Measurements from ENCODE around the gene KCND2.
"Not testable (repeated sequence)": the region's sequence is repeated elsewhere in the genome, so short reads cannot be mapped to it uniquely, and the experiment has no call there.

Gene KCND2

GRCh38 chr7:120502132-120502531 is 229.2 kb downstream of the KCND2 start:
- no peak for DNase-seq (ENCODE audit: low spot score)

DNA sequence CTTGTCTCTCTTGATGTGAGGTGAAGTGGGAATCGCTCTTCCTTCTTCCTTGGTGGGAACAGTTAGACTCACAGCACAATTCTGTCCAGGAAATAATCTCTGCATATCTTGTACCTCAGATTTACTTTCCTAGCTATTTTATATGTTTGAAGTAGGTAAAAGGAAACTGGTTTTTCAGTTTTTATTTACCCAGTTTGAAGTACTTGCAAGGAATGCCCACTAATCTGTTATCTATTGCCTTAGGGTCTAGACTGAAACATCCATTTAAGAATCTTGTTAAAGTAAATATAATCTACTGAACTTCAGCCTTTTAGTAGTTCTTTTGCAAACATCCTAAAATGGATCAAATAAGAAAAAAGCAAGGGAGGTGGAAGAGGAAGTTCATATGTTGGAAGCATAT is 229.8 kb downstream of the KCND2 start:
- DNase-seq (ENCODE audit: low spot score): no peak

DNA sequence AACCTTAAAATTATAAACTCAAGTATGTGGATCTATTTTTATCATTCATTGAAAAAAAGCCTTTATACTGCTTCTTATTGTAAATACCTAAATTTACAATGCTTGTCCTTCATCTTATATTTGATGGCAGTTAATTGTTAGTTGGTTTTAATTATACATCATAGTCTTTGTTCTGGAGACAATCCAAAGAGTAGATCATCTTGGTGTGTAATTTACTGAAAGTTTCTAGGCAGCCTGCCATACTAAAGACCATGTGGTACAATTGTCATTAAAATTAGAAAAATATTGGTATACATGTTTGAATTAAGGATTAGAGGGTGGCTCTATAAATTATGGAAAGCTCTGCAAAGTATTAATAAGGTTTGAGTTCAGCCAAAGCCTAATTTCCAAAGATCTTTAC is 231.4 kb downstream of the KCND2 start:
- DNase-seq (ENCODE audit: low spot score): no peak

DNA sequence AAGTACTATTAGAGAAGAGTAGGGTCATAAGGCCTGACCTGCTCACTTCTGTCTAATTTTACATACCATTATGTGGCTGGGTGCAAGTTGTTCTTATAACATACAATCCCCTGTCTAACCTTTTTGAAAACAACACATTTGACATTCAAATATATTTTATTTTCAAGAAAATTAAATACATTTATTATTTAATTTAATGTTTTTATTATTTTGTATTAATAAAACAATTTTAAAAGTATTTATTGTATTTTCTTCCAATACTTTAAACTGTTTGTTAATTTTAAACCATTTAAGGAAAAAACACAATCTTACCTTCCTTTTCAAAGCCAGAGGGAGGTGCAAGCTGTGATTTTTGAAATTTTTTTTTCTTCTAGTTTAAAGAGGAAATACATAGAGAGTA is 232.8 kb downstream of the KCND2 start:
- DNase-seq (ENCODE audit: low spot score): no peak

- DNase-seq (ENCODE audit: low spot score): no peak
These were observed 239.7 kb downstream of the KCND2 start for GRCh38 chr7:120512701-120513100.

DNA sequence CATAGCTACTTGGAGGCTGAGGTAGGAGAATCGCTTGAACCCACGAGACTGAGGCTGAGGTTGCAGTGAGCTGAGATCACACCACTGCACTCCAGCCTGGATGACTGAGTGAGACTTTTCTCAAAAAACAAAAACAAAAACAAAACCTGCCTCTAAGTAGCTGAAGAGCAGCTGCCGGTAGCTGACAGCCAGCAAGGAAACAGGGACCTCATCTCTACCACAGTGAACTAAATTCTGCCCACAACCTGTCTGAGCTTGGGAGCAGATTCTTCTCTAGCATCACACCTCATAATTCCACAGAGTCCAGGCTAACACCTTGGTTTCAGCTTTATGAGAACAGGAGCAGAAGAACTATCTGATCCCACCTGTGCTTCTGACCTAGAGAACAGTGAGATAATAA is 246.2 kb downstream of the KCND2 start:
- no peak for DNase-seq (ENCODE audit: low spot score)

DNA sequence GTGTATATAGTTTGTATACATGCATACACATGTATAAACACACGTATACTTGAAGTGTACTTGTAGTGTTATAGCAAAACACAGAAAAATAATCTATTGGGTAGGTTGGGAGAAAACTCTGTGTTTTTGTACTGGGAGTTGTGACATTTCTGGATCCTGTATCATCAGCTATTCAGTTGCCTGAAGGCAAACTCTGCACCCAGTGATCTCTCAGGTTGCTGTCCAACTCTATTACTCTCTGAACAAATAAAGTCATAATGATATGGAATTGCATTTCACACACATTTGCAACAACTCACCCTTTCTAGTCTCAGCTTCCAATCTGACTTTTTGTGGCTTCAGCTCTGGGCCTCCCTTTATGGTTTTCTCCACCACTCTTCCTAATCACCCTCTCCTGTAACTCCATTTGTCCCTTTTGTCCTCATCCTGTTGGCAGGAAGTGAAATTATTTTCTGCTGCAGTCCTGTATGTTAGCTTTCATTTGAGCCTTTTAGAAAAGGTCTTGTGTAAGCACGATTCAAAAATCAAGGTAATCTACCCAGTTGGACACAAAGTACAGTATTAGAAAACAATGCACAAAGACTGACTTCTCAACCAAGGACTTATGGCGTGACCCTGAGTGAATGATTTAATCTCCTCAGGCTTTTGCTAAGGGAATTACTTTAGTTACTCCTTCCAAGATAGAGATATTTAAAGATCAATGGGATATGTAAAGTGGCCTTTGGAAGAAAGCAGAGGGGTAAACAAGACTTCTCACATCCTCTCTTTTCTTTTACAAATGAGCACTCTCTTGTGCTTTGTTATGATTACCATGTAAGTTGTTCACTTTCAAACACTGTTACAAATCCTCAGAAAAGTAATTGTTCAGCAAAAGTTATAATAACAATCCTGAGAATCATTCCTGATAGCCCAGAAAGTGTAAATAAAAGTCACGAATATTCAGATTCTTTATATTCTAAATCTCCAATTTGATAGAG is 249.1 kb downstream of the KCND2 start:
- DNase-seq (ENCODE audit: low spot score): no peak

- DNase-seq (ENCODE audit: low spot score): no peak
These were observed 251.0 kb downstream of the KCND2 start for GRCh38 chr7:120523985-120524384.

DNA sequence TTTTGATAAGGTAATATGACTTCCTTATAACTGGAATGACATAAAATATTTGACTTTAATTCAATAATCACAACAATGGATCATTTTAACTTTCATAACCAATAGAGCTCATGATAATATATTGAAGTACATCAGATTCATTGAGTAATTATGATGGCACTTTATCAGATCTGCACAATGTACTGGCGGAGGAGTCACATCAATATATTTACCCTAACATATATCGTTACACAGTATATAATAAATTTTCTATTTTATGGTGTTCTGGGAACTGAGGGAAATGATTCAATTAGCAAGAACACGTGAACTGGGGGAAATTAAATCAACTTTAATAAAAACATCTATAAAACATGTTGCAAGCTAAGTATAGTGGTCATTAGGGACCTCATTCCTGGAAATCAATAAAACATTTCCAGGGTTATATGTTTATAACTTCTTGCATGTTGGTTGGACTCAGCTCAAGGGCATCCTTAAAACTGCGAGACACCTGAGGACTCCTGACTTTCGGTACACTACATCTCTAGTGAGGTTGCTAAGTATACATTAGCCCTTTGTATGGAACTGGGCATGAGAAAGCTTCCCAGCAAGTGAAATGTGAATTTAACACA is 254.0 kb downstream of the KCND2 start:
- DNase-seq (ENCODE audit: low spot score): no peak

DNA sequence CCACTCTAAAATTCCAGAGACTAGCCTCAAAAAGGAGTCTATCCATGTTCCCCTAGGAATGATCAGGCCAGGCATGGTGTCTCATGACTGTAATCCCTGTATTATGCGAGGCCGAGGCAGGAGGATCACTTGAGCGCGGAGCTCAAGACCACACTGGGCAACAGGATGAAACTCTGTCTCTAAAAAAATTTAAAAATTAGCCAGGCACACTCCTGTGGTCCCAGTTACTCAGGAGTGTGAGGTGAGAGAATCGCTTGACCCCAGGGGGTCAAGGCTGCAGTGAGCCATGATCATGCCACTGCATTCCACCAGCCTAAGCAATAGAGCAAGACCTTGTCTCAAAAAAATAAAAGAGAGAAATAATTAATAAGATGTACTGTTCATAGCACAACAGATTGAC is 256.8 kb downstream of the KCND2 start:
- DNase-seq (ENCODE audit: low spot score): no peak

DNA sequence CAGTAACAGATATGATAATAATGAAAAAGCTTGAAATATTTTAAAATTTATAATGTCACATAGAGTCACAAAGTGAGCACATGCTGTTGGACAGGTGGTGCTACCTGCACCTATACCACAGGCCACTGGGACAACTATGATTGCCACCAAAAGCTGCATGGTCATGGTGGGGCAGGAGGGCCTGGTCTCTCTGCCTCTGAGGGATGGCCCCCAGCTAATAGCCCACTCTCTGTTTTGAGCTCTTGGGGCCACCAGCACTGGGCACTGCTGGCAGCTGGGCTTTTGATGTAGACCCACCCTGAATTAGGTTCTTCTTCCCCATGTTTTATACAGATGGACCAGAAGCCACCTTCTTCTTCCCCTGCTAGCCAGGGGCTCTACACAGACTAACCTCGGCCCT is 265.4 kb downstream of the KCND2 start:
- no peak for DNase-seq (ENCODE audit: low spot score)

DNA sequence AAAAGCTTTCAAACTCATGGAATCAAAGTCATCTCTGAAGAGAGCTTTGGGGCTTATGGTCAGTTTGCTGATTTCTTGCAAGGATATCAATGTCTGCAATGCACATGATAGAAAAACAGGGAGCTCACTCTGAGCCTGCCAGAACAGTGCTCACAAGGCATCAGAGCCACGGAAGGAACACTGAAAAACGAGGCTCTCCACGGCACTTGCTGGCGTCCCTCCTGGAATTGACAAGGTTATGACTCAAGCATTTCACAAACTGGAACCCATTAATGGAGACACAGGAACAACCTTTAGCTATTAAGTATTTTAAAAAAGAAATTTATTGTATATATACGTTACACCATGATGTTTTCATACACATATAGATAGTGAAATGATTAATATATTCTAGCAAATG is 266.3 kb downstream of the KCND2 start:
- no peak for DNase-seq (ENCODE audit: low spot score)

- no peak for DNase-seq (ENCODE audit: low spot score)
These were observed 274.6 kb downstream of the KCND2 start for GRCh38 chr7:120547605-120548004.

DNA sequence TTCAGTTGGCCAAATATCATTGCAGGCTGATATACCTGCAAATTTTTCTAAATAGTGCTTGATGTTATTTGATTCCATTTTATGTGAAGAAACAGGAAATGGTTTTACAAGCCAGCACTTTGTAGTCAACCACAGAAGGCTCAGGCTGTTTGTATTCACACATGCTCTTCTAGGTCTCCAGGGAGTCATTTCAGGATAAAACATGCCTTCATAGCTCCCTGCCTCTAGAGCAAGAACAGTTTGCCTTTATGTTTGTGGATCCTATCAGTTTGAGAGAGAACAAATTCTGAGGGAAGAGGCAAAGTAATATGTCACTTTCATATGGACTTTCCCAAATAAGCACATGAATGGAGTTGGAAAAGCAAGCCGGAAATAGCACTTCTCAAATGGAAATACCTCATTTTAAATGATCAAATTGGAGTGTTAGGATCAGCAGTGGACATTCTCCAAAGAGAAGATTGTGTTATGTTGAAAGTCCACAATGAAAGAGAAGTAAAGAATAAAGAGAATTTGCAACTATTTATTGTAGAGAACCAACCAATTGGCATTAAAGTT is 277.6 kb downstream of the KCND2 start:
- DNase-seq (ENCODE audit: low spot score): no peak

DNA sequence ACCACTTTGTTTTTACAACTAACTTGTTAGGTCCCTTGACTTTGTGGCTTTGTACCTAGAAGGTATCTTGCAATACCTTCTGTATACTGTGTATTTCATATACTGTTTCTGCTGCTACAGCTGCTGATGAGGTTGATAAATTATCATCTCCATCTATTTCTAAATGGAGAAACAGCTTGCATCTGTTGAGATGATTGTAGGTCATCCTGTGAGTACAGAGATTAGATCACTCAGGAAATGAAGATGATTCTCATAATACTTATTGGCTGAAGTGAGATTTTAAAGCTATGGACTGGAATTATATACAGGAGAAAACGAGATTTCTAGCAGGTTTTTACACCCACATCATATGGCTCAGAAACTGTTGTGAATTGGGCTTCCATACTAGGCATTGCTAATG is 280.5 kb downstream of the KCND2 start:
- DNase-seq (ENCODE audit: low spot score): no peak

- DNase-seq (ENCODE audit: low spot score): no peak
These were observed 282.1 kb downstream of the KCND2 start for GRCh38 chr7:120554960-120555571.

GRCh38 chr7:120564145-120564544 is 291.2 kb downstream of the KCND2 start:
- DNase-seq (ENCODE audit: low spot score): no peak

DNA sequence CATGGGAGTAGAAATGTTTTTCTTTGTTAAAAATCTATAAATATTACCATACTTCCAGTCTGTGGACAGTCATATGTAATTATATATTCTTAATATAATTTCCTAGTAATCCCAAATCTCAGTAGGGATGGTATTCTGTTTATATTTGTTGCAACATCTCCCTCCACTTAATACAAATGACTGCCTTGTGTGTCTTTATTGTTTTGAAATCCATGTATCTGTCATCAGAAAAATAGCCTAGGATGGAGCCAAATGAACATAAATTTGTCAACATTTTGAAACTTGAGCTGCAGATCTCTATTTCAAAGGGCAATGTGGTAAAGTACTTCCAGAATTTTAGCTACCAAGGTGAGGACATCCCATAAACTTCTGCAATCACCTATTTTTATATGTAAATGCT is 294.2 kb downstream of the KCND2 start:
- no peak for DNase-seq (ENCODE audit: low spot score)

DNA sequence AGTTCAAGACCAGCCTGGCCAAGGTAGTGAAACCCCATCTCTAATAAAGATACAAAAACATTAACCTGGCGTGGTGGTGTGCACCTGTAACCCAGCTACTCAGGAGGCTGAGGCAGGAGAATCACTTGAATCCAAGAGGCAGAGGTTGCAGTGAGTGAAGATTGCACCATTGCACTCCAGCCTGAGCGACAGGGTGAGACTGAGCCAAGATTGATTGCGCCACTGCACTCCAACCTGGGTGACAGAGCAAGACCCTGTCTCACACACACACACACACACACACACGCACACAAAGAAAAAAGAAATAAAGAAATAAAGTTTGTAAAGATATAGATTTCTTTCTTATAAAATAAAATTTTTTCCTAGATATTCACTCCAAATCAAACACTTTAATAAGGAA is 305.7 kb downstream of the KCND2 start:
- DNase-seq (ENCODE audit: low spot score): not testable (repeated sequence)

DNA sequence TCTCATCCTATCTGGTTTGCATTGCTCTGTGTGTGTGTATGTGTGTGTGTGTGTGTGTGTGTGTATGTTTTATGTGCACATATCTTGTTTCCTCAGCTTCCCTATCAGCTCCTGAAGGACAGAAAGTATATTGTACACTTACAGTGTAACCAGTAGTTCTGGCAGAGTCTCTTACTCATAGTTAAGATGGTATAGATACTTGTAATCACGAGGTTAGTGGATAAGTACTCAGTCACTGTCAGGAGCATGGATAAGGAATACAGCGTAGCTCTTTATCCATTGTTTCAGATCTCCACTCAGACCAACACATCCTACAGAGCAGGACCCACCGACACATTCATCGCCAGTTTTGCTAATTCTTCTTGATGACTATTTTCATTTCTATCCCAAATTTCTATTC is 309.9 kb downstream of the KCND2 start:
- no peak for DNase-seq (ENCODE audit: low spot score)

GRCh38 chr7:120583899-120584586 is 311.1 kb downstream of the KCND2 start:
- DNase-seq (ENCODE audit: low spot score): no peak

GRCh38 chr7:120586571-120586970 is 313.6 kb downstream of the KCND2 start:
- no peak for DNase-seq (ENCODE audit: low spot score)
